ENCODE data around the gene MAPK10.

The MAPK10 gene

GRCh38 chr4:85961887-85962286 is 398.0 kb downstream of the MAPK10 start:
- DNase-seq, result no peak

GRCh38 chr4:85956293-85956945 is 403.4 kb downstream of the MAPK10 start:
- DNase-seq, result no peak

GRCh38 chr4:85955620-85956292 is 404.1 kb downstream of the MAPK10 start:
- no peak for DNase-seq

- no peak for DNase-seq
Measured at GRCh38 chr4:85953651-85954018, 406.2 kb downstream of the MAPK10 start.

GRCh38 chr4:85952972-85953650 is 406.7 kb downstream of the MAPK10 start:
- DNase-seq, result no peak

- DNase-seq, result no peak
Measured at GRCh38 chr4:85952528-85952927, 407.3 kb downstream of the MAPK10 start.

GRCh38 chr4:85951099-85951498 is 408.8 kb downstream of the MAPK10 start:
- no peak for DNase-seq

- DNase-seq, result no peak
Measured at GRCh38 chr4:85946821-85947220, 413.0 kb downstream of the MAPK10 start.

GRCh38 chr4:85942107-85942506 is 417.7 kb downstream of the MAPK10 start:
- DNase-seq, result no peak

- no peak for DNase-seq
Measured at GRCh38 chr4:85940151-85940550, 419.7 kb downstream of the MAPK10 start.
